HFF-Myc (cell line): Measurements from ENCODE around the gene DYNC1H1.
"Not testable (repeated sequence)": the region's sequence is repeated elsewhere in the genome, so short reads cannot be mapped to it uniquely, and the experiment has no call there.

Source experiments
- DNase-seq: peaks from one replicate; pipeline ENCODE4 v3.0.0-alpha.2; 2011; ENCODE audit warnings: low read depth; ENCODE audit errors: extremely low read depth
- H3K4me3 ChIP-seq: replicated peaks from 2 replicates; pipeline ENCODE4 v1.5.1; 2011; ENCODE audit warnings: low read depth, mild to moderate bottlenecking, control low read depth, low read length
- CTCF ChIP-seq: IDR thresholded peaks from 2 replicates; pipeline ENCODE4 v1.5.1; 2012; ENCODE audit warnings: mild to moderate bottlenecking, low read depth, low read length, control low read depth; ENCODE audit errors: missing control alignments

Gene DYNC1H1

GRCh38 chr14:101968186-101968585, 3.8 kb downstream of the DYNC1H1 start:
- no peak for TF ChIP-seq CTCF
- no peak overlapping the region for H3K4me3 ChIP-seq
- DNase-seq, result no peak

GRCh38 chr14:101969481-101969880, 5.1 kb downstream of the DYNC1H1 start:
- H3K4me3 ChIP-seq, result no peak overlapping the region
- no peak for TF ChIP-seq CTCF
- no peak for DNase-seq

GRCh38 chr14:101970830-101971400, 6.5 kb downstream of the DYNC1H1 start:
- H3K4me3 ChIP-seq, result no peak overlapping the region
- TF ChIP-seq CTCF, result no peak
- DNase-seq, result no peak

GRCh38 chr14:101971458-101971857, 7.1 kb downstream of the DYNC1H1 start:
- H3K4me3 ChIP-seq, result 0 out of 2 replicates have a peak overlapping the region, but pooled peaks have one; percentile 5
- DNase-seq, result not testable (repeated sequence)

- peak overlapping the region; percentile 9; the same call in 1 of the 2 replicates for H3K4me3 ChIP-seq
- DNase-seq, result peak; percentile 99
- TF ChIP-seq CTCF, result no peak
Observed at GRCh38 chr14:101972126-101972866, 7.9 kb downstream of the DYNC1H1 start.

- no peak for DNase-seq
- H3K4me3 ChIP-seq, result no peak overlapping the region
- TF ChIP-seq CTCF, result no peak
Observed at GRCh38 chr14:101973356-101973755, 9.0 kb downstream of the DYNC1H1 start.

GRCh38 chr14:101975231-101975630, 10.9 kb downstream of the DYNC1H1 start:
- no peak for TF ChIP-seq CTCF
- H3K4me3 ChIP-seq, result no peak overlapping the region
- DNase-seq, result no peak
